ENCODE measurements around the gene CEMIP.

CEMIP gene

DNA sequence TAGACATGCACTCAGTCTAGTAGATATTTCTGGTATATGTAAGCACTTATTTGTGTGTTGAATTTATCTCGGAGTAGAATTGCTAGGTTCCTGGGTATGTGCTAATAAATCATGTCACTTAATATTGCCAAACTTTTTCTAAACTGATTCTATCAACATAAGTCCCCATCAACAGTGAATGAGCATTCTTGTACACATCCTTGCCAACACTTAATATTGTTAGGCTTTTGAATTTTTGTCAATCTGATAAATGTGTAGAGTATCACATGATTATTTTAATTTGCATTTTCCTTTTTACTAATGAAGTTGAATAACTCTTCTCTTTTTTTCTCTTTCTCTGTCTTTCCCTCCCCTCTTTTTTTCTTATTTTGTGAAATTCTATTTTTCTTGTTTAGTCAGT, 33.3 kb upstream of the CEMIP start:
- H3K4me3 ChIP-seq (ENCODE audit: control insufficient read depth, low read depth, low read length), result no peak overlapping the region
- TF ChIP-seq, protein P1, sequence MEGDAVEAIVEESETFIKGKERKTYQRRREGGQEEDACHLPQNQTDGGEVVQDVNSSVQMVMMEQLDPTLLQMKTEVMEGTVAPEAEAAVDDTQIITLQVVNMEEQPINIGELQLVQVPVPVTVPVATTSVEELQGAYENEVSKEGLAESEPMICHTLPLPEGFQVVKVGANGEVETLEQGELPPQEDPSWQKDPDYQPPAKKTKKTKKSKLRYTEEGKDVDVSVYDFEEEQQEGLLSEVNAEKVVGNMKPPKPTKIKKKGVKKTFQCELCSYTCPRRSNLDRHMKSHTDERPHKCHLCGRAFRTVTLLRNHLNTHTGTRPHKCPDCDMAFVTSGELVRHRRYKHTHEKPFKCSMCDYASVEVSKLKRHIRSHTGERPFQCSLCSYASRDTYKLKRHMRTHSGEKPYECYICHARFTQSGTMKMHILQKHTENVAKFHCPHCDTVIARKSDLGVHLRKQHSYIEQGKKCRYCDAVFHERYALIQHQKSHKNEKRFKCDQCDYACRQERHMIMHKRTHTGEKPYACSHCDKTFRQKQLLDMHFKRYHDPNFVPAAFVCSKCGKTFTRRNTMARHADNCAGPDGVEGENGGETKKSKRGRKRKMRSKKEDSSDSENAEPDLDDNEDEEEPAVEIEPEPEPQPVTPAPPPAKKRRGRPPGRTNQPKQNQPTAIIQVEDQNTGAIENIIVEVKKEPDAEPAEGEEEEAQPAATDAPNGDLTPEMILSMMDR (conservative IDR thresholded peaks at IDR 0.05; ENCODE audit: control insufficient read depth, insufficient read depth, low read depth, low read length), result no peak
- DNase-seq (ENCODE audit: low read depth), result no peak

DNA sequence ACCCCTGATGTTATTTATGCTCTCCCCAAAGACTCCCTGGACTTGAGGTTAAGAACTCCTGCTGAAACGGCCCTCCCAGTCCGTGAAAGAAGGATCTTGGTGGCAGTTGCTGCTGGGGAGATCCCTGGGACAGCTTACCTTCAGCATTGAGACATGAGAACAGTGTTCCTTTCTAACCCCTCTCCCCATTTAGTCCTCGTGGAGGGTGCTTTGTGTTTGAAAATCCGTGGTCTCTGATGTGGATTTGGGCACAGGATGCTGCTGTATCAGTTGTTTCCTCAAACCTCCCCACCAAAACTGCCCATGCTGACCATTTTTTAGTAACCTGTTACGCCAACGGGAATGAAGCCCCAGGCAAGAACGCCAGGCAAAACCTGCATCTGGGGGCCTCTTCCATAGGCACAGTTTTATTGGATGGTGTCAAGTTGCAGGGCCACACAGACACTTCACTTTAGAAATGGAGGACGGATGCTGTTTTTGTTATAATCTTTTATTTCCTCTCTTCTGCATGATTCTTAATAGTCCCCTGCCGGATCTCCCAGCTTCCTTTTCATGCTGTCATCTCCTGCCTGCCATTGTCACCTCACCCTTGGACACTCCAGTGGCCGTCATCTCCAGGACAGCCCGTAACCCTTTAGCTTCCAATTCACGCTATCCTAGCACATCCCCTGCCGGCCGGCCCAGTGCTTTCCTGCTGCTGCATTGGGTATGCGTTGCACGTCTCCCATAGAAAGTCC, 31.7 kb upstream of the CEMIP start:
- DNase-seq (ENCODE audit: low read depth), result no peak
- TF ChIP-seq, protein P1 (conservative IDR thresholded peaks at IDR 0.05; ENCODE audit: control insufficient read depth, insufficient read depth, low read depth, low read length), result no peak
- no peak overlapping the region for H3K4me3 ChIP-seq (ENCODE audit: control insufficient read depth, low read depth, low read length)

DNA sequence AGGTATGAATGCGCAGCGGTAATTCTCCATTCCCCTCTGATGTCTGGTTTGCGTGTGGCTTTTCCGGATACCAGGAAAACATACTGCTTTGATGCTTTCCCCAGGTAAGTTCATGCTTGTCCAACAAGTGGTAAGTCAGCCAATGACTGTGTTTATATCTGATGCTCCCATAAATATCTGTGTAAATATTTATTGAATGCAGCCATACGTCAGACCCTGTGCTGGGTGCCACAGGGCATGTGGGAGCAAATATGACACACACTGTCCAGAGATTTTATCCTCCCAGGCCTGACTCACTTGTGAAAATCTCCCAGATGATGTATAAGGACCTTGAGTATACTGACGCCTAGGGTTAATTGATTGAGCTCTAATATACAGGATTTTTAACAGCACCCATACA, 29.6 kb upstream of the CEMIP start:
- DNase-seq (ENCODE audit: low read depth), result no peak
- TF ChIP-seq, protein P1 (conservative IDR thresholded peaks at IDR 0.05; ENCODE audit: control insufficient read depth, insufficient read depth, low read depth, low read length), result no peak

DNA sequence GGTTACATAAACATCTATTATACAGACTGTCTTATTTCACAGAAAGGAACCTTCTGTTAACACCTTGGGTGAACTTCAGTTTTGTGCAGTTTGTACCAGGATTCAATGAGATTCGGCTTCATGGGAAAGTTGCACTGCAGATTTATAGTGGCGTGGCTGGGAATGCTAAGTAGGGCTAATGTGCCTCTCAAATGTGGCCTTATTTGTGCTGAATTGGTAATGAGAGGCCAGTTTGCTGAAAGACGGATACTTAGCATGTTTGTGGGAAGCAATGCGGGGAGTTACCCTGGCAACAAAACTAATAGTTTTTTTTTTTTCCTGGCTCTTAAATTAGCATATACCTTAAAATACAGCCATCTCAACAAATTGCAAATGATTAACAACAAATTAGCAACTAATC, 28.6 kb upstream of the CEMIP start:
- no peak overlapping the region for H3K4me3 ChIP-seq (ENCODE audit: control insufficient read depth, low read depth, low read length)
- DNase-seq (ENCODE audit: low read depth), result no peak
- TF ChIP-seq, protein P1 (conservative IDR thresholded peaks at IDR 0.05; ENCODE audit: control insufficient read depth, insufficient read depth, low read depth, low read length), result no peak

More for the DNA sequence above, 29.6 kb upstream of the CEMIP start:
- H3K4me3 ChIP-seq (ENCODE audit: control insufficient read depth, low read depth, low read length), result no peak overlapping the region

DNA sequence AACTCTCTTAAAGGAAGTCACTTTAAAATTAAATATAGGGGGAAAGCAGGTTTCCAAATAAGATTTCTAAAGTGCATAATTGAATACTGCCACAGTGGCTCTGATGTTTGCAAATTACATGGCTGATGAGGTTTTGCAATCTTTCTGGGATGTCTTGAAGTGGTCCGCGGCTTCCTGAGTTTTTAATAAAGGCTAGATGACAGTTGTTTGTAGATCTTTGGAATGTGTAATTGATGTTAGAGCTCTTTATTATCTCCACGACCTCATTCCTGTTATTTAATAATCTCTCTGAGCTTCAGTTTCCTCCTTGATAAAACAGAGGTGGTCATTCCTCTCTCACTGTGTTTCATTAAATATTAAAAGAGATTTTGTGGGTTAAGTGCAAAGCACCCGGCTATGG, 27.0 kb upstream of the CEMIP start:
- DNase-seq (ENCODE audit: low read depth), result no peak

DNA sequence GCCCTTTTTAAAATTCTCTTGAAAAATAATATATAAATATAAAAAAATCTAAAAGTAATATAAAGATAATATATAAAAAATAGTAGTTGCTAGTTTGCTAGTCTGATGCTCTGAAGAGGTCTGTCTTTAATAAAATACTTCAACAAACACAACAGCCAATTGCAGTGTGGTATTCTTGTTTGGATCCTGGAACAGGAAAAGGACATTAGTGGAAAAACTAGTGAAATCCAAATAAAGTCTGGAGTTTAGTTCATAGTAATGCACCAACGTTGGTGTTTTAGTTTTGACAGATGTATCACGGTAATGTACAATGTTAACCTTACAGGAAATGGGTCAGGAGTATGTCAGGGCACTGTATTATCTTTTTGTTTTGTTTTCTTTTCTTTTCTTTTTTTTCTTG, 26.0 kb upstream of the CEMIP start:
- no peak overlapping the region for H3K4me3 ChIP-seq (ENCODE audit: control insufficient read depth, low read depth, low read length)
- DNase-seq (ENCODE audit: low read depth), result no peak
- TF ChIP-seq, protein P1 (conservative IDR thresholded peaks at IDR 0.05; ENCODE audit: control insufficient read depth, insufficient read depth, low read depth, low read length), result no peak

More for the DNA sequence above, 27.0 kb upstream of the CEMIP start:
- H3K4me3 ChIP-seq (ENCODE audit: control insufficient read depth, low read depth, low read length), result no peak overlapping the region
- TF ChIP-seq, protein P1 (conservative IDR thresholded peaks at IDR 0.05; ENCODE audit: control insufficient read depth, insufficient read depth, low read depth, low read length), result no peak
